H1 (cell line): ENCODE measurements around the gene NAB1. TPM values are rescaled to one million over a fixed set of nuclear protein-coding genes. Genes with fewer than 3 reads are reported as not detected.
A peak's percentile ranks its signal among the peaks of the same experiment; 100 is the strongest.

Source experiments
- CTCF ChIA-PET: fragments of 300-600 bp; sonication (Branson Sonifier 250); formaldehyde crosslinking; loops from one replicate; lab custom pipeline; 2021; ENCODE audit not compliant: partially characterized antibody; lab: Charles Lee
- POLR2A ChIA-PET: fragments of 300-600 bp; sonication (Branson Sonifier 250); formaldehyde crosslinking; loops from one replicate; lab custom pipeline; 2021; ENCODE audit warnings: inconsistent platforms; ENCODE audit not compliant: partially characterized antibody; lab: Charles Lee
- DNase-seq, 2 experiments: peaks; one replicate each; pipeline versions ENCODE4 v3.0.0 to v3.0.0-alpha.2; 2010 to 2022; ENCODE audit warnings: low spot score in 2 of 2, low read depth in 1 of 2, mixed read lengths in 1 of 2
- FAIRE-seq: peaks from 2 replicates; lab custom pipeline; 2011; peaks lifted over from hg19 to GRCh38; lab: Jason Lieb, UNC
- H2AFZ ChIP-seq: 2 replicates; pipeline ENCODE4 v1.8.1; 2012; ENCODE audit warnings: low read length, inconsistent platforms
- H2AK5ac ChIP-seq: 2 replicates; pipeline ENCODE4 v1.6.1; 2013; ENCODE audit warnings: low read depth, low read length
- H2BK120ac ChIP-seq: replicated peaks from 2 replicates; pipeline ENCODE3; 2013; ENCODE audit warnings: low read depth, low read length, inconsistent platforms
- H2BK12ac ChIP-seq: 2 replicates; pipeline ENCODE4 v1.6.1; 2013; ENCODE audit warnings: low read depth, low read length
- H2BK15ac ChIP-seq: 2 replicates; pipeline ENCODE4 v1.6.1; 2013; ENCODE audit warnings: low read length
- H2BK20ac ChIP-seq: 2 replicates; pipeline ENCODE4 v1.6.1; 2013; ENCODE audit warnings: low read length
- H2BK5ac ChIP-seq: 2 replicates; pipeline ENCODE4 v1.6.1; 2013; ENCODE audit warnings: low read depth, low read length
- H3K14ac ChIP-seq: 2 replicates; pipeline ENCODE4 v1.6.1; 2013; ENCODE audit warnings: inconsistent platforms; ENCODE audit not compliant: insufficient read length
- H3K18ac ChIP-seq: 2 replicates; pipeline ENCODE4 v1.6.1; 2013; ENCODE audit warnings: low read length; ENCODE audit errors: extremely low read depth
- H3K23ac ChIP-seq: 2 replicates; pipeline ENCODE4 v1.6.1; 2013; ENCODE audit warnings: inconsistent platforms; ENCODE audit not compliant: insufficient read length
- H3K23me2 ChIP-seq: 2 replicates; pipeline ENCODE4 v1.6.1; 2013; ENCODE audit warnings: low read depth, low read length
- H3K27ac ChIP-seq: 2 replicates; pipeline ENCODE4 v1.6.1; 2011; ENCODE audit warnings: low read depth, low read length, inconsistent platforms
- H3K27me3 ChIP-seq, 4 experiments: replicated peaks in 1 of 4; 1 replicate in 1 of 4; 2 replicates in 3 of 4; pipeline versions ENCODE4 v1.6.1 to v1.8.1; 2011 to 2013; ENCODE audit warnings: low read length in 3 of 4, mild to moderate bottlenecking in 3 of 4, inconsistent platforms in 2 of 4, mixed read lengths in 2 of 4, moderate library complexity in 1 of 4; ENCODE audit not compliant: control insufficient read depth in 3 of 4, insufficient read depth in 3 of 4; ENCODE audit errors: extremely low read depth in 1 of 4
- H3K36me3 ChIP-seq, 4 experiments: 2 replicates each; pipeline versions ENCODE4 v1.6.1 to v1.8.1; 2011 to 2013; ENCODE audit warnings: mild to moderate bottlenecking in 4 of 4, low read length in 3 of 4, moderate library complexity in 2 of 4, control low read depth in 1 of 4, inconsistent platforms in 1 of 4; ENCODE audit not compliant: insufficient read depth in 4 of 4, control insufficient read depth in 2 of 4
- H3K4ac ChIP-seq: replicated peaks from 2 replicates; pipeline ENCODE3; 2013; ENCODE audit warnings: low read length, low read depth, mixed read lengths, inconsistent platforms; ENCODE audit not compliant: insufficient read length
- H3K4me1 ChIP-seq, 4 experiments: replicated peaks in 1 of 4; 1 replicate in 1 of 4; 2 replicates in 3 of 4; pipeline versions ENCODE4 v1.6.1 to v1.8.1; 2011 to 2013; ENCODE audit warnings: low read length in 3 of 4, inconsistent platforms in 2 of 4, mixed read lengths in 1 of 4; ENCODE audit not compliant: insufficient read depth in 4 of 4, control insufficient read depth in 3 of 4
- H3K4me2 ChIP-seq, 2 experiments: 2 replicates each; pipeline versions ENCODE4 v1.6.1 to v1.8.1; 2011 to 2013; ENCODE audit warnings: low read depth in 2 of 2, low read length in 2 of 2, control low read depth in 1 of 2, inconsistent platforms in 1 of 2, mild to moderate bottlenecking in 1 of 2; ENCODE audit not compliant: insufficient read depth in 1 of 2
- H3K4me3 ChIP-seq, 4 experiments: fragments of 200-600, 300-600 bp in 1 of 4; sonication (generic), shearing (Covaris generic), sonication (Bioruptor Twin) in 1 of 4; 2 replicates each; pipeline versions ENCODE4 v1.5.1 to v1.8.1; 2011 to 2016; ENCODE audit warnings: low read length in 4 of 4, low read depth in 3 of 4, control low read depth in 2 of 4, inconsistent platforms in 2 of 4, mild to moderate bottlenecking in 2 of 4, mixed read lengths in 1 of 4, moderate library complexity in 1 of 4; ENCODE audit not compliant: insufficient read depth in 2 of 4; ENCODE audit errors: extremely low read depth in 1 of 4
- H3K56ac ChIP-seq: replicated peaks from 2 replicates; pipeline ENCODE3; 2013; ENCODE audit warnings: low read depth, mild to moderate bottlenecking, mixed read lengths, low read length, inconsistent platforms; ENCODE audit not compliant: insufficient read length
- H3K79me1 ChIP-seq: 2 replicates; pipeline ENCODE4 v1.6.1; 2013; ENCODE audit warnings: low read depth, low read length, control low read depth
- H3K79me2 ChIP-seq, 2 experiments: 2 replicates each; pipeline versions ENCODE4 v1.6.1 to v1.8.1; 2012 to 2013; ENCODE audit warnings: low read length in 2 of 2, mild to moderate bottlenecking in 2 of 2, inconsistent platforms in 1 of 2; ENCODE audit not compliant: insufficient read depth in 2 of 2, control insufficient read depth in 1 of 2
- H3K9ac ChIP-seq, 4 experiments: replicated peaks in 1 of 4; 1 replicate in 1 of 4; 2 replicates in 3 of 4; pipeline versions ENCODE4 v1.6.1 to v1.8.1; 2011 to 2013; ENCODE audit warnings: low read depth in 3 of 4, low read length in 3 of 4, control low read depth in 2 of 4, mild to moderate bottlenecking in 2 of 4, moderate library complexity in 2 of 4, inconsistent platforms in 1 of 4; ENCODE audit errors: extremely low read depth in 1 of 4
- H3K9me3 ChIP-seq, 2 experiments: 2 replicates each; pipeline versions ENCODE4 v1.6.1 to v1.8.1; 2012 to 2013; ENCODE audit warnings: mild to moderate bottlenecking in 2 of 2, moderate library complexity in 2 of 2, control low read depth in 1 of 2, inconsistent platforms in 1 of 2, low read depth in 1 of 2, low read length in 1 of 2, mixed read lengths in 1 of 2; ENCODE audit not compliant: insufficient read depth in 2 of 2
- H4K20me1 ChIP-seq, 2 experiments: replicated peaks in 1 of 2; 2 replicates each; pipeline versions ENCODE3 to v1.8.1; 2011 to 2013; ENCODE audit warnings: inconsistent platforms in 2 of 2, low read length in 2 of 2, mild to moderate bottlenecking in 1 of 2; ENCODE audit not compliant: insufficient read depth in 2 of 2, control insufficient read depth in 1 of 2
- H4K5ac ChIP-seq: 2 replicates; pipeline ENCODE4 v1.6.1; 2013; ENCODE audit warnings: low read length, low read depth, mixed read lengths, inconsistent platforms; ENCODE audit not compliant: insufficient read length
- H4K8ac ChIP-seq: 2 replicates; pipeline ENCODE4 v1.8.0; 2013; ENCODE audit warnings: mild to moderate bottlenecking, moderate library complexity, low read length, inconsistent platforms; ENCODE audit not compliant: insufficient read depth; ENCODE audit errors: extremely low read depth
- H4K91ac ChIP-seq: replicated peaks from 2 replicates; pipeline ENCODE3; 2013; ENCODE audit warnings: low read length, mixed read lengths, inconsistent platforms; ENCODE audit not compliant: insufficient read length
- FOSL1 ChIP-seq: IDR thresholded peaks from 2 replicates; pipeline ENCODE4 v1.6.1; 2011; ENCODE audit warnings: mild to moderate bottlenecking, low read depth, low read length, moderate library complexity; ENCODE audit not compliant: insufficient read depth
- MAFK ChIP-seq: IDR thresholded peaks from 2 replicates; pipeline ENCODE4 v1.6.1; 2012; ENCODE audit warnings: low read depth, mild to moderate bottlenecking, improper control_type of control experiment, low read length
- WGBS, 2 experiments: shearing (Covaris generic) in 1 of 2; methylation state at CpG; one replicate each; pipeline versions ENCODE4 v1.1.6 to v1.1.7; 2013 to 2015; ENCODE audit warnings: low lambda C conversion rate in 2 of 2, mixed read lengths in 2 of 2, inconsistent platforms in 1 of 2, low coverage in 1 of 2, missing lambda C conversion rate in 1 of 2; ENCODE audit not compliant: insufficient replicate concordance in 2 of 2, insufficient coverage in 1 of 2, insufficient read length in 1 of 2; ENCODE audit errors: extremely low coverage in 1 of 2, missing lambda C conversion rate in 1 of 2; 5-methylcytosine and 5-hydroxymethylcytosine counted together
- polyA plus RNA-seq, 7 experiments: library from polyadenylated mRNA; depleted of rRNA in 3 of 7; stranded (reverse) in 5 of 7; unstranded in 2 of 7; fragments of >200 nt in 5 of 7; fragments of 200-250 nt in 2 of 7; gene quantifications; 1 replicate in 5 of 7; 2 replicates in 1 of 7; 4 replicates in 1 of 7; pipeline versions ENCODE4 v1.2.1 to v1.2.3, GENCODE V29; 2011 to 2013; ENCODE audit warnings: missing spikeins in 2 of 7, mixed read lengths in 2 of 7
- total RNA-seq: library from RNA; stranded (reverse); fragmentation: NEBNext Ultra II Directional; extraction: Animal tissue kit (Norgen Biotek cat#: 25700); gene quantifications from 2 replicates; pipeline ENCODE4 v1.2.1, GENCODE V29; 2021

The NAB1 gene
- total and polyA plus RNA-seq, 2 of the 8 experiments (the other 6 are each of a cell fraction or from before 2014, with no cell fraction given) = 8.5 to 28.6 TPM

- no peak overlapping the region for H2BK12ac ChIP-seq
- no peak for DNase-seq
- FAIRE-seq = no peak
- ChIA-PET CTCF (interaction anchor here (0.9 to 2.5 kb wide), 3 partner anchors 18 to 33 kb away, joined by 3 to 10 read pairs (median 3); no protein-coding TSS in a partner anchor), POLR2A (no interaction called here)
- no peak overlapping the region for H2BK15ac ChIP-seq
- no peak overlapping the region for H2AK5ac ChIP-seq
- no peaks in the 10 kb centered on the region for H4K20me1 ChIP-seq
- no peak overlapping the region for H3K56ac ChIP-seq
- H3K23ac ChIP-seq = no peak overlapping the region
- no peak overlapping the region for H3K27ac ChIP-seq
- no peak overlapping the region for H4K8ac ChIP-seq
- no peaks in the 10 kb centered on the region for H3K79me1 ChIP-seq
- H3K14ac ChIP-seq = no peak overlapping the region
- H3K4me3 ChIP-seq = no peak overlapping the region
- H4K5ac ChIP-seq = no peak overlapping the region
- WGBS, 2 experiments = 86% methylated on average over 4 of the region's 4 CpGs; no CpG with 5 or more reads in 1 of the 2 experiments
- H2BK20ac ChIP-seq = no peak overlapping the region
- H3K23me2 ChIP-seq = no peaks in the 10 kb centered on the region; the same call in 1 of the 2 replicates
- H3K18ac ChIP-seq = no peak overlapping the region
- H3K4ac ChIP-seq = no peak overlapping the region
- no peaks in the 10 kb centered on the region for H3K27me3 ChIP-seq
- no peak overlapping the region for H3K4me2 ChIP-seq
- H3K36me3 ChIP-seq = no peaks in the 10 kb centered on the region
- no peak overlapping the region for H2BK5ac ChIP-seq
- H4K91ac ChIP-seq = no peak overlapping the region
- no peaks in the 10 kb centered on the region for H3K79me2 ChIP-seq
- H3K9me3 ChIP-seq = no peaks in the 10 kb centered on the region
- no peak overlapping the region for H3K9ac ChIP-seq
- TF ChIP-seq FOSL1 (no peak), MAFK (0 out of 2 replicates have a peak, but pooled peaks have one; percentile 28)
- H2AFZ ChIP-seq = peak overlapping the region; percentile 65; the same call in 1 of the 2 replicates
- no peak overlapping the region for H2BK120ac ChIP-seq
- H3K4me1 ChIP-seq = no peaks in the 10 kb centered on the region
These were observed 62.2 kb downstream of the NAB1 start for GRCh38 chr2:190711069-190711468.
